GM23248 (cell line): ENCODE data around the gene CCL4. TPM values are rescaled to one million over a fixed set of nuclear protein-coding genes. Genes with fewer than 3 reads are reported as not detected.

Experiments
- DNase-seq: peaks from one replicate; pipeline ENCODE4 v3.0.0-alpha.2; 2015
- H2AFZ ChIP-seq: fragments of 200-600 bp; sonication (generic); 2 replicates; pipeline ENCODE4 v1.6.1; 2016; ENCODE audit warnings: antibody characterized with exemption
- H3F3A ChIP-seq: fragments of 200-600 bp; sonication (generic); 2 replicates; pipeline ENCODE4 v1.6.1; 2016; ENCODE audit warnings: mild to moderate bottlenecking, antibody characterized with exemption, mixed run types; ENCODE audit not compliant: insufficient read depth
- H3K27ac ChIP-seq: fragments of 200-600 bp; sonication (generic); 2 replicates; pipeline ENCODE4 v1.5.1; 2016; ENCODE audit warnings: mild to moderate bottlenecking
- H3K27me3 ChIP-seq: fragments of 200-600 bp; sonication (generic); replicated peaks from 2 replicates; pipeline ENCODE4 v1.6.1; 2016; ENCODE audit warnings: mild to moderate bottlenecking; ENCODE audit not compliant: insufficient read depth
- H3K36me3 ChIP-seq: fragments of 200-600 bp; sonication (generic); 2 replicates; pipeline ENCODE4 v1.6.1; 2016; ENCODE audit warnings: low read depth, mild to moderate bottlenecking
- H3K4me1 ChIP-seq: fragments of 200-600 bp; sonication (generic); 2 replicates; pipeline ENCODE4 v1.6.1; 2016; ENCODE audit warnings: mild to moderate bottlenecking; ENCODE audit not compliant: insufficient read depth
- H3K4me2 ChIP-seq: fragments of 200-600 bp; sonication (generic); one replicate; pipeline ENCODE4 v1.6.1; 2016; ENCODE audit warnings: mild to moderate bottlenecking; ENCODE audit not compliant: unreplicated experiment
- H3K4me3 ChIP-seq: fragments of 200-600 bp; sonication (generic); 2 replicates; pipeline ENCODE4 v1.5.1; 2016; ENCODE audit warnings: mild to moderate bottlenecking
- H3K79me2 ChIP-seq: fragments of 200-600 bp; sonication (generic); 2 replicates; pipeline ENCODE4 v1.6.1; 2016; ENCODE audit warnings: mild to moderate bottlenecking; ENCODE audit not compliant: insufficient read depth
- H3K9ac ChIP-seq: fragments of 200-600 bp; sonication (generic); 2 replicates; pipeline ENCODE4 v1.6.1; 2016; ENCODE audit warnings: mild to moderate bottlenecking
- H3K9me2 ChIP-seq: fragments of 200-600 bp; sonication (generic); 2 replicates; pipeline ENCODE4 v1.6.1; 2016; ENCODE audit warnings: mixed run types, mild to moderate bottlenecking, moderate library complexity; ENCODE audit not compliant: insufficient read depth
- H3K9me3 ChIP-seq: fragments of 200-600 bp; sonication (generic); one replicate; pipeline ENCODE4 v1.6.1; 2017; ENCODE audit warnings: low read depth
- H4K20me1 ChIP-seq: fragments of 200-600 bp; sonication (generic); 2 replicates; pipeline ENCODE4 v1.6.0; 2016; ENCODE audit not compliant: insufficient read depth
- EZH2 ChIP-seq: fragments of 200-600 bp; sonication (generic); IDR thresholded peaks from 2 replicates; pipeline ENCODE4 v1.6.1; 2018; ENCODE audit warnings: antibody characterized with exemption, mild to moderate bottlenecking; ENCODE audit not compliant: insufficient read depth, poor library complexity, severe bottlenecking
- EZH2phosphoT487 ChIP-seq: fragments of 200-600 bp; sonication (generic); IDR thresholded peaks from 2 replicates; pipeline ENCODE4 v1.6.1; 2018; ENCODE audit warnings: antibody characterized with exemption, moderate library complexity, mild to moderate bottlenecking, low read depth; ENCODE audit not compliant: insufficient read depth
- WGBS, 2 experiments: methylation state at CpG; one replicate each; pipeline ENCODE4 v1.1.6; 2015 to 2017; ENCODE audit warnings: low lambda C conversion rate in 2 of 2, low coverage in 1 of 2; ENCODE audit errors: missing lambda C conversion rate in 2 of 2; 5-methylcytosine and 5-hydroxymethylcytosine counted together
- in situ Hi-C: fragments of 300-500 bp; cut with MboI; formaldehyde crosslinking; loops from 2 replicates; pipeline ENCODE4 v1.15.0; 2020
- polyA plus RNA-seq: library from polyadenylated mRNA; unstranded; fragments of >200 nt; fragmentation: Nextera tagmentation; extraction: Ambion mirVana; gene quantifications from 2 replicates; pipeline ENCODE4 v1.2.1, GENCODE V29; 2016
- total RNA-seq: library from RNA; depleted of rRNA; stranded (reverse); fragments of >200 nt; shearing (Covaris generic); gene quantifications from 2 replicates; pipeline ENCODE4 v1.2.3, GENCODE V29; 2014

CCL4 gene
- total and polyA plus RNA-seq, 2 experiments from 2014 or later = not detected

GRCh38 chr17:36060816-36061215 lies 42.8 kb upstream of the CCL4 start:
- no peaks in the 10 kb centered on the region for H3K9me3 ChIP-seq
- H3K27ac ChIP-seq = no peak overlapping the region
- H3K9ac ChIP-seq = no peak overlapping the region
- WGBS, 2 experiments = 28 to 38% methylated on average over 2 of the region's 2 CpGs
- no peak for DNase-seq
- no peaks in the 10 kb centered on the region for H3K36me3 ChIP-seq
- H3K79me2 ChIP-seq = no peaks in the 10 kb centered on the region
- H3K27me3 ChIP-seq = no peaks in the 10 kb centered on the region; the same call in 1 of the 2 replicates
- H2AFZ ChIP-seq = no peak overlapping the region
- in situ Hi-C loops = no loop called here
- no peaks in the 10 kb centered on the region for H3F3A ChIP-seq
- H4K20me1 ChIP-seq = no peaks in the 10 kb centered on the region
- no peaks in the 10 kb centered on the region for H3K9me2 ChIP-seq
- TF ChIP-seq EZH2phosphoT487 (no peak), EZH2 (no peak)
- H3K4me2 ChIP-seq = no peak overlapping the region
- no peak overlapping the region for H3K4me3 ChIP-seq
- no peaks in the 10 kb centered on the region for H3K4me1 ChIP-seq

- in situ Hi-C loops = no loop called here
- Histone ChIP-seq H3K9me3 (no peaks in the 10 kb centered on the region), H3K9ac (no peak within 1 kb of the TSS), H2AFZ (no peak within 1 kb of the TSS), H3K27me3 (no peaks in the 10 kb centered on the region; the same call in 1 of the 2 replicates), H3K9me2 (no peaks in the 10 kb centered on the region), H3K79me2 (no peaks in the 10 kb centered on the region), H3K4me1 (no peaks in the 10 kb centered on the region), H3F3A (no peaks in the 10 kb centered on the region), H3K36me3 (no peaks in the 10 kb centered on the region), H3K27ac (no peak within 1 kb of the TSS), H4K20me1 (no peaks in the 10 kb centered on the region), H3K4me2 (no peak within 1 kb of the TSS), H3K4me3 (no peak within 1 kb of the TSS)
- TF ChIP-seq EZH2phosphoT487 (no peak), EZH2 (no peak)
- WGBS, 2 experiments = 7 to 13% methylated on average over 5 of the region's 5 CpGs
- no peak for DNase-seq
Measured at GRCh38 chr17:36063786-36064541, 39.7 kb upstream of the CCL4 start, which contains the start of gene CCL18. Gene CCL18 (plus strand): TSS chr17:36064272. CDS start chr17:36064343, 71 bp downstream.

- H3K27ac ChIP-seq = no peak overlapping the region
- no peaks in the 10 kb centered on the region for H4K20me1 ChIP-seq
- no peak overlapping the region for H3K4me3 ChIP-seq
- H3K36me3 ChIP-seq = no peaks in the 10 kb centered on the region
- WGBS, 2 experiments = 30% methylated on average over 6 of the region's 6 CpGs
- TF ChIP-seq EZH2 (no peak), EZH2phosphoT487 (no peak)
- H3K9me2 ChIP-seq = no peaks in the 10 kb centered on the region
- no peaks in the 10 kb centered on the region for H3K4me1 ChIP-seq
- no peak overlapping the region for H2AFZ ChIP-seq
- no peaks in the 10 kb centered on the region for H3K79me2 ChIP-seq
- no peak overlapping the region for H3K4me2 ChIP-seq
- no peak overlapping the region for H3K9ac ChIP-seq
- no peaks in the 10 kb centered on the region for H3K9me3 ChIP-seq
- no peak for DNase-seq
- in situ Hi-C loops = no loop called here
- H3K27me3 ChIP-seq = no peaks in the 10 kb centered on the region; the same call in 1 of the 2 replicates
- H3F3A ChIP-seq = no peaks in the 10 kb centered on the region
Measured at GRCh38 chr17:36066365-36066985, 37.2 kb upstream of the CCL4 start.

- no peaks in the 10 kb centered on the region for H3K9me3 ChIP-seq
- in situ Hi-C loops = no loop called here
- no peaks in the 10 kb centered on the region for H4K20me1 ChIP-seq
- WGBS, 2 experiments = 13 to 24% methylated on average over 3 of the region's 3 CpGs
- H3K9me2 ChIP-seq = no peaks in the 10 kb centered on the region
- H3K27ac ChIP-seq = no peak overlapping the region
- no peak overlapping the region for H3K9ac ChIP-seq
- no peaks in the 10 kb centered on the region for H3F3A ChIP-seq
- no peak for TF ChIP-seq EZH2
- no peak for TF ChIP-seq EZH2phosphoT487
- H3K4me1 ChIP-seq = no peaks in the 10 kb centered on the region
- no peak for DNase-seq
- no peak overlapping the region for H3K4me2 ChIP-seq
- H3K79me2 ChIP-seq = no peaks in the 10 kb centered on the region
- H3K4me3 ChIP-seq = no peak overlapping the region
- no peaks in the 10 kb centered on the region for H3K27me3 ChIP-seq
- no peak overlapping the region for H2AFZ ChIP-seq
- no peaks in the 10 kb centered on the region for H3K36me3 ChIP-seq
Measured at GRCh38 chr17:36068524-36068923, 35.1 kb upstream of the CCL4 start.
